ENCODE results near the gene PHPT1.
"Not testable (repeated sequence)": the region's sequence is repeated elsewhere in the genome, so short reads cannot be mapped to it uniquely, and the experiment has no call there.

The PHPT1 gene

DNA sequence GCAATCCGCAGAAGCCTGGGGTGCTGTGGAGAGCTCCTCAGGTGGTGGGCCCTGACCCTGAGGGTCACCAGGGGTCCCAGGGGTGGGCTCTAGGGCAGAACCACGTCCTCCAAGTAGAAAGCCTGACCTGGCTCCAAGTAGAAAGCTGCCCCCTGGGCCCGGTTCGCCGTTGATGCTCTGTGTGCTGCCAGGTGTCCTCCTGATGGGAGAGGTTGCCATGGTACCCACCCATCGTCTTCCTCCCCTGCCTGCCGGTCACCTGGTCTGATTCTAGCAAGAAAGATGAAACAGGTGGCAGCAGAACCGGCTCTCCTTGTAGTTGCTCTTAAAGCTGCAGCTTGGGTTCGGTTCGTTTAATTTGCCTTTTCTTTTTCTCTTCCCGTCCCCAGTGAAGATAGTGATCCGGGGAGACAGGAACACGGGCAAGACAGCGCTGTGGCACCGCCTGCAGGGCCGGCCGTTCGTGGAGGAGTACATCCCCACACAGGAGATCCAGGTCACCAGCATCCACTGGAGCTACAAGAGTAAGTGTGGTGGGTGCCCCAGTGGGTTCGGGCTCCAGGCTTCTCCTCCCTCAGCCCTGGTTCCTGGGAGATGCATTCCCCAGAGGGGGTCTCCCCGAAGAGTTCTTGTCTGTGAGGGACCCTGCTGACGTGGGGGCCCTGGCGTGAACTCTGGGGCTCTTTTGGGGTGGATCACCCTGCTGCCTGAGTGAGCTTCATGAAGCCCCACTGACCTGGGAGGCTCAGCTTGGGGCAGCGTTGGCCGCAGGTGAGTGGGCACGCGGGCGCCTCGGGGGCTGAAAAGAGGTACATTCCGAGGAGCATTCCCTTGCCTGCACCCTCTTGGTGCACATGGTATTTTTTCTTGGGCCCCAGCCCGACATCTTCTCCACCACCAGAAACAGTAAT, 25.8 kb upstream of the PHPT1 start:
- DNase-seq (ENCODE audit: low spot score) = no peak

DNA sequence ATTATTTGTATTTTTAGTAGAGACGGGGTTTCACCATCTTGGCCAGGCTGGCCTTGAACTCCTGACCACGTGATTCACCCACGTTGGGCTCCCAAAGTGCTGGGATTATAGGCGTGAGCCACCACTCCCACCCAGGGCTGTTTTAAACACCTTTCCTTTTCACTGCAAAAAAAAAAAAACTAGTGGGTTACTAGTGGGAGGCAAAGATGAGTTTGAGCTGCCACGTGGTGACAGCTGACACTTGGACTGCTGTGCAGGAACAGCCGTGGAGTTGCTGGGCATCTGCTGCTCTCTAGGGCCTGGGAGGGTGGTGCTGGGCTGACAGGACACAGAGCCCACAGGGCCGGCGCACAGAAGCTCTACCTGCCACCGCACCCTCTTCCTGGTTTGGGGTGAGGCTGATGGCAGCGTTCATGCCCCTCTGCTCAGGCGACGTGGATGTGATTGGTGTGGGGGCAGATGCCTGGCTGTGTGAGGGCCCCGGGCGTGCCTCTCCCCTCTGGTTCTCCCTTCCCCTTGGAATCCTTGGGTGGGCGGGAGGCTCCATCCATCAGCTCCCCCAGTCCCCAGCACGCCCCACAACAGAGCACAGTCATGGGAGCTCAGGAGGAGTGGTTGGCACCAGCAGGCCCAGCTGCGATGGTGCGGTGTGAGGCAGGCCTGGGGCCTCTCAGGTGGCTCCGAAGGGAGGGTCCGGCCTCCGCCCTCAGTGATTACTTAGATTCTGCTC, 24.5 kb upstream of the PHPT1 start:
- no peak for DNase-seq (ENCODE audit: low spot score)

DNA sequence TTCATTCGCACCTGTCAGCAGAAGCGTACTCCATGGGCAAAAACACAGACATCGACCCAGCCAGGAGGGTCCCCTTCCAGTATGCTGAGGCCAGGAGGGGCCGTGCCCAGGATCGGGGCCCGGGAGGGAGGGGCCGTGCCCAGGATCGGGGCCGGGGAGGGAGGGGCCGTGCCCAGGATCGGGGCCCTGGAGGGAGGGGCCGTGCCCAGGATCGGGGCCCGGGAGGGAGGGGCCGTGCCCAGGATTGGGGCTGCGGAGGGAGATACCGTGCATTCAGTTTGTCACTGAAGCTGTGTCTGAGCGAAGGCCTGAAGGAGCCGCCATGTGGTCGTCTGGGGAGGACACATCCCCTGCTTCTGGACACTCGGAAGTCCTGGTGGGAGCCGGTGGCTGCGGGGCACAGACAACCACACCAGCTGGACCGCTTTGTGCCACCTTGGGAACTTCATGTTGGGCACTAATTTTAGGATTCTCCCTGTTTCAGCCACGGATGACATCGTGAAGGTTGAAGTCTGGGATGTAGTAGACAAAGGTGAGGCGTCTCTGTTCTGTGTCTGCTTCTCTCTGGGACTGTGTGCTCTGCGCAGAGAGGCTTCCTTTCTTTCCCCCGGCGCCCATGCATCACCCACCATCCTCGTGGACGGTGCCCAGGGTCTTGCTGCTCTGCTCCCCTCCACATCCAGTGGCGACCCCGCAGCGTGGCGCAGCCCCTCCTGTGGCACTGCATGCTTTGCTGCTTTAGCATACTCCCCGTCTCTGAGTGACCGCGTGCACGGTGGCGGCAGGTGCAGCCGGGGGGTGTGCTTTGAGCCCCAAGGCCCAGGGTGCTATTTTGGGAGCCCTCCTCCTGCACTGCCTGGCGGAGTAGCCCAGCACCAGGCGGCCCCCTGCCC, 23.7 kb upstream of the PHPT1 start:
- no peak for DNase-seq (ENCODE audit: low spot score)

DNA sequence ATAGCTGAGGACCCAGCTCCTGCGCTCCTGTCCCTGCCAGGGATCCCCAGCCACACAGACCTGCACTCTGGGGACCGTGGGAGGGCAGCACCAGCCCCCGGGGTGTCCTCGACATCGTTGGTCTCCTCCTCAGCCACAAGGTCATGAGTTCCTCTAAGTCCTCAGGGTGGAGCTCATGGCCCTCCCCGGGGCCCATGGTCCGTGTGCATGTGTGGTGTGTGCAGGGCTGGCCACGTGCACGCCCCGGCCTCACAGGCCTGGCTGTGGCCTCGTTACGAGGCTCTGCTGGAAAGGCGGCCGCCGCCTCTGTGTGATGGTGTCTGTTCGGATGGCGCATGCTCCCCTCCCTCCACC, 23.0 kb upstream of the PHPT1 start:
- DNase-seq (ENCODE audit: low spot score) = no peak

DNA sequence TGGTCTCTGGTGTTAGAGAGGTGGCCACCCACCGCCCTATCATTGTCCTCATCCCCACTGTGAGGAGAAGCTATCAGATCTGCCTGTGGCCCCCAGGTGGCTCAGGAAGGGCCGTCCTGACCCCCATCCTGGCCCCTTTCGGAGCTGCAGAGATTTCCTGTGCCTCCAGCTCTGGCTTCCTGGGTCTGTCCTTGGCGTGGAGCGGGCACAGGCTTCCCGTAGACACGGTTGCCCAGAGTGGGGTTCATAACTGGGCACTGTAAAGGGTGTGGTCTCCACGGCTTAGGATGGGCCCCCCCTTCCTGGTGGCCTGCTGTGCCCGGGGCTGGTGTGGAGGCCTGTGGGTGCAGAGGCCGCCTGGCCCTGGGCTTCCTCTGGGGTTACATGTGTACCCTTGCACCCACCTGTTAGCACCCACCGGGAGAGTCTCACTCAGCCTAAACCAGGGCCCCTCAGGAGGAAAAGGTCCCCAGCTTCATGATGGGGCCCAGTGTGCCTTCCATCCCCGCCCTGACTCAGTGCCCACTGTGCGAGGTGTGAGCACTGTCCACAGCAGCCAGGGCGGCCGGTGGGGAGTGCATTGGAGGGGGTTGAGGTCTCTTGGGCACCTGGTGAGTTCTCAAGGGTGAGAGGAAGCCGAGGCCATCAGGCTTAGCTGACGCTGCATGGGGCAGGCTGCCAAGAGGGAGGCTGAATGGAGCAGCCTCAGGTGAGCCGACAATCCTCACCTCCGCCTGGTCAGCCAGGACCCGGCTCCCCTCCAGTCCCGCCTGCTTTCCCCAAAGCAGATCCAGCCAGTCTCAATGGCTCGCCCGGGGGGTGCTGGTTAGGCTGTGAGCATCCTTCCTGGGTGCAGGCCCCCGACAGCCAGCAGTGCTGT, 22.3 kb upstream of the PHPT1 start:
- no peak for DNase-seq (ENCODE audit: low spot score)

DNA sequence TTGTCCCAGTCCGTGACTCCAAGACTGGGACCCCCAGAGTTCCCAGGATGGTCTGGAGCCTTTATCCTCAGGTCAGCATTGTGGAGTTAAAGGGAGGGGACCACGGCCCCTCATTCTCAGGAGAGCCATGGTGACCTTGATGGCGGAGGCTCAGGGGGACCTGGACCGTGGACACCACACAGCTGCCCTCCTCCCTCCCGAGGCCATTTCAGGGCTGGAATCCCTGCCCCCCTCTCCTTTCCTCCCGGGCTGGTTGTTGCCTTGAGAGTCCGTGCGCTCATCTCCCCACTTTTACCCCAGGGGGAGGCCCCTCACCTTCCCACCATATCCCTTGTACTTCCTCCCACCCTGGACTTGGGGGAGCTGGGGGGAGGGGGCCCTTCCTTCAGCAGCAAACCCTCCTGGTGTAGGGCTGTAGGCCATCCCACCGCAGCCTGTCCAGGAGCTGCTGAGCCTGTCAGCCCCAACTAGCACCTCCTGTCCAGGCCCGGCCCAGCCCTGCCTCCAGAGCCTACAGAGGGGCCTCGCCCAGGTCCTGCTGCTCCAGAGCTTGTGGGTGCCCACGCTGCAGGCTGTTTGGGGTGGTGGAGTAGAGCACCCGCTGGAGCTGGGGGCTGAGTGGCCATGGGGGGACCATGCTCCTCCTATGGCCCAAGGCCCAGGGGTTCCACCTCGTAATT, 21.3 kb upstream of the PHPT1 start:
- DNase-seq (ENCODE audit: low spot score) = no peak

DNA sequence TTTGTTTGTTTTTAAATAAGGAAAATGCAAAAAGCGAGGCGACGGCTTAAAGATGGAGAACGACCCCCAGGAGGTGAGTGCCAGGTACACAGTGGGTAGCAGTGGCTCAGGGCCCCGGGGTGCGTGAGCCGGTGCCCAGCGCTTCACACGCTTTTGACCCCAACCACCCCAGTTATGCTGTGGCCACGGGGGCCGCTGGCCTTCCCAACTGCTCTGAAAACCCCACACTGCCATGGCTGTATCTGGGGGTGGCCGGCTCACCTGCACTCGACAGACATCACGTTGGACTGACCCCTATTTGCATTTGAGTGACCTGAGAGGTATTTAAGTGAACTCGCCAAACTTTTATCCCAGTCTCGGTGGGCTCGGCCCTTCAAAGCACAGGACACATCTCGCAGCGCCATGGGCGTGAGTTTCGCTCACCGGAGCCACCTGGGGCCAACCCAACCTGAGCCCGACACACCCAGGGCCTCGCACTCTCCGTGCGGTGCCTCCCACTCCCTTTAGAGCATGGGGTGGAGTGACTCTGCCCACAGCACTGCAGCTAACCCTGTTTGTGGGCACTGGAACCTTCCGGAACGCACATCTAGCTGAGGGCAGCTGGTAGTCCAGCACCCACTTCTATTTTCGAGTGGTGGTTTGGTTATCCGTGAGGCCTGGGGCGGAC, 20.6 kb upstream of the PHPT1 start:
- DNase-seq (ENCODE audit: low spot score) = no peak

DNA sequence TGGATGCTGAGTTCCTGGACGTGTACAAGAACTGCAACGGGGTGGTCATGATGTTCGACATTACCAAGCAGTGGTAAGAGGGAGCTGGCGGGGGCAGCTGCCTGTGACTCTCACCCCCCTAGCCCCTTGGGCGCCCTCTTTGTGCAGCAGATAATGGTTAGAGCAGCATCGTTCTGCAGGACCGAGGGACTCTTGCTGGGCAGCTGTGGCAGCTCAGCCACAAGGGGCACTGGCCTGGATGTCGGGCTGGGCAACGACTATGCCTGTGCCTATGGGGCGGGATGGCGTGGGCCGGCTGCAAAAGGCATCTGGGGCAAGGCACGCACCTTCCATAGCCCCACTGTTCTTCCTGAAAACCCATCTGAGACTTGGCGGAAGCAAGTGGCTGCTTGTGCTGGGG, 19.8 kb upstream of the PHPT1 start:
- no peak for DNase-seq (ENCODE audit: low spot score)

DNA sequence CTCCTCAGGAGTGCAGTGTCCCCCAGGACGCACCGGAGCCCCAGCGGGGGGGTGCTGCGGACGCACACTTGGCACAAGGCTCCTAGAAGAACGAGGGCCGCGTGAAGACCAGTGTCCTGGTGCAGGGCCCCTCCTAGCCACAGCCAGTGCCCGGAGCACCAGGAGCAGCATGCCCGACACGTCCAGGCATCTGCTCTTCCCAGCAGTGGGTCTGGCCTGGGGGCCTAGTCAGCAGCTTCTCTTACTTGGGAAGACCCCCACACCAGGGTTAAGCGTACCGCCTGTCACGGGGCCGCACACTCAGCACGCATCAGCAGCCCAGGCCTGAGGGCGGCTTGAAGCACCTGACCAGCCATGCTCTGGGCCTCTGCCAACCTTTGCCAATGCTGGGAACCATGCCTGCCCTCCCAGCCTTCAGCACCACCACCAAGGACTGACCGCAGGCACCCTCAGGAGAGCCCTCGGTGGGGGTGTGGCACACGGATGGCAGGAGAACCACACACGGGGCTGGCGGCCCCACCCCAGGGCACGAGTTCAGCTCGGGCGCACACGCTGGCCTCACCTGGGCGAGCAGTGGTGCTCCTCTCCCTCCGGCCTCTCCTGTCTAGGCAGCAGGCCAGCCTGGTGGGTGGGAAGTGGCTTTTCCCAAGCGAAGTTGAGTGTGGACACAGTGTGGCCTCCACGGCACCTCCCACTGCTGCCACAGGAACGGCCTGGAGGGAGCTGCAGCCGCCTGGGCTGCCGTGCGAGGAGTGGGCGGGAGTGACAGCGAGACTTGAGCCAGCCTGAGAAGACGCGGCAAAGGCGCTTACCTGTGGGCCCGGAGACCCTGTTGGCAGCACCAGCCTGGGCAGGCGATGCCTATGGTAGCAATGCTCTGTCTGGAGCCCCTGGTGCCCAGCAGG, 19.0 kb upstream of the PHPT1 start:
- no peak for DNase-seq (ENCODE audit: low spot score)

DNA sequence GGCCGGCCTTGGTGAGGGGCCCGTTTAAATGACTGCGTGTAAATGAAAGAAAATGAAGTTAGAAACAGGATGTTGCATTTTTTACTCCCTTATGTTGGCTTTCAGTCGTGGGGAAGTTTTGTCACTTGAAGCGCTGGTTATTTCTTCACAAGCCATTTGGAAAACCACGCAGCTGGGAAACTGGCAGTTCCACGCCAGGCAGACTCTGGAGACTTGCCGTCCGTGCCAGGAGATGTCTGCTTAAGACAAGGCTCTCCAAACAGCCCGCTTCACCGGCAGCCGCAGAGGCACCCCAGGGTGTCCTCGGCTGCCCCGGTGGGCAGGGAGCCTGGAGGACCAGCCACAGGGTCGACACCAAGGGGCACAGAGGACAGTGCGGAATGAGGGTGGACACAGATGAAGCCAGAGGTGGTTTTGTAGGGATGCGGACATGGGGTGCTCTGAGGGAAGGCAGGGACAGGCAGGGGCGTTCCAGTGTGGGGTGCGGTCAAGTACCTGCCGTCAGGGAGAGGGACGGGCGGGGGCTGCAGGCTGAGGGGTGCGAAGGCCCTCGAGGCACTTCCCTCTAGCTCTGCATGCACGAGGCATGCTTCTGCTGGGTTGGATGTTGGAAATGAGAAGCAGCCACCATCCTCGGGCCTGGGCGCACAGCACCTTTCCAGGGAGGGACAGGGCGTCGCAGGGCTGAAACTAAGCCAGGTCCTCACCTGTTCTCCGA, 18.0 kb upstream of the PHPT1 start:
- DNase-seq (ENCODE audit: low spot score) = no peak

DNA sequence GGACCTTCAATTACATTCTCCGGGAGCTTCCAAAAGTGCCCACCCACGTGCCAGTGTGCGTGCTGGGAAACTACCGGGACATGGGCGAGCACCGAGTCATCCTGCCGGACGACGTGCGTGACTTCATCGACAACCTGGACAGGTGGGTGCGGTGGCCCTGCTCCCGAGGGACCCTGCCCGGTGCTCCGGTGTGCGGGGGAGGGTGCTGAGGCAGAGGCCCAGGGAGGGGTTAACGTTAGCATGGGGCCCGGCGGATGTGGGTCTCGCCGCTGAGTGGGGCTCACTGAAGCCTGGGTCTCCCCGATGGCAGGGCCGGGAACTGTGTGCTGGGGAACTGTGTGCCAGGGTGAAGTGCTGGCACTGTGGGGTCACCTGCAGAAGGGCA, 17.5 kb upstream of the PHPT1 start:
- DNase-seq (ENCODE audit: low spot score) = no peak

DNA sequence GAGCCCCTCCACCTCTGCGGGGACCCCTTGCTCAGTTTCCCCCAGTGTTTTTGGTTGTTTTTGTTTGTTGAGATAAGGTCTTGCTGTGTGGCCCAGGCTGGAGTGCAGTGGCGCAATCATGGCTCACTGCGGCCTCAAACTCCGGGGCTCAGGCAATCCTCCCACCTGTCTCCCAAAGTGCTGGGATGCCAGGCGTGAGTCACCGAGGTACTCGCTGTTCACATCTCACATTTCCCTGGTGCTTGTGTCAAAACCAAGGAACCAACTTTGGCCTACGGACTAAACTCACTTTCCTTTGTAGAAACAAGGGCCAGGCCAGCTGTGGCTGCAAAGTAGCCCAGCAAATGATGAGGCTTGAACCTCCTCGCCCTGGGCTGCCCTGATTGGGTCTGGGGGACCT, 16.6 kb upstream of the PHPT1 start:
- no peak for DNase-seq (ENCODE audit: low spot score)

DNA sequence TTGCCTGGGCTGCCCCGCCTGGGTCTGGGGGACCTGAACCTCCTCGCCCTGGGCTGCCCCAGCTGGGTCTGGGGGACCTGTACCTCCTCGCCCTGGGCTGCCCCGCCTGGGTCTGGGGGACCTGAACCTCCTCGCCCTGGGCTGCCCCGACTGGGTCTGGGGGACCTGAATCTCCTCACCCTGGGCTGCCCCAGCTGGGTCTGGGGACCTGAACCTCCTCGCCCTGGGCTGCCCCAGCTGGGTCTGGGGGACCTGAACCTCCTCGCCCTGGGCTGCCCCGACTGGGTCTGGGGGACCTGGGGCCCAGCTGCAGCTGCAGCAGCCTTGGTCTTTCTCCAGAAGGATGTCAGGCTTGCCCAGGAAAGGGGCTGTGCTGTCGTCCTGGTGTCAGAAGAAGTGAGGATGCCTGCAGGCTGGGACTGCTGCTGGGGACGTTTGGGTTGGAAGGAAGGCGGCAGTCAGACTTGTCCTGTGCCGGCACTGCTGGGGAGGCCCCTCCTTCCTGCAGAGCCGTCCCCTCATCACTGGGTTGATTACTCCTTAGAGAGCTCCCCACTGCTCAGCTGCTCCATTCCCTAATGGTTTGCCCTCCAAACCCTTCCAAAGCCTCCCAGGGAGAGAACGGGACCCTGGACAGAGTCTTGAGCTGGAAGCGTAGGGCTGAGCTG, 15.7 kb upstream of the PHPT1 start:
- not testable (repeated sequence) for DNase-seq (ENCODE audit: low spot score)

DNA sequence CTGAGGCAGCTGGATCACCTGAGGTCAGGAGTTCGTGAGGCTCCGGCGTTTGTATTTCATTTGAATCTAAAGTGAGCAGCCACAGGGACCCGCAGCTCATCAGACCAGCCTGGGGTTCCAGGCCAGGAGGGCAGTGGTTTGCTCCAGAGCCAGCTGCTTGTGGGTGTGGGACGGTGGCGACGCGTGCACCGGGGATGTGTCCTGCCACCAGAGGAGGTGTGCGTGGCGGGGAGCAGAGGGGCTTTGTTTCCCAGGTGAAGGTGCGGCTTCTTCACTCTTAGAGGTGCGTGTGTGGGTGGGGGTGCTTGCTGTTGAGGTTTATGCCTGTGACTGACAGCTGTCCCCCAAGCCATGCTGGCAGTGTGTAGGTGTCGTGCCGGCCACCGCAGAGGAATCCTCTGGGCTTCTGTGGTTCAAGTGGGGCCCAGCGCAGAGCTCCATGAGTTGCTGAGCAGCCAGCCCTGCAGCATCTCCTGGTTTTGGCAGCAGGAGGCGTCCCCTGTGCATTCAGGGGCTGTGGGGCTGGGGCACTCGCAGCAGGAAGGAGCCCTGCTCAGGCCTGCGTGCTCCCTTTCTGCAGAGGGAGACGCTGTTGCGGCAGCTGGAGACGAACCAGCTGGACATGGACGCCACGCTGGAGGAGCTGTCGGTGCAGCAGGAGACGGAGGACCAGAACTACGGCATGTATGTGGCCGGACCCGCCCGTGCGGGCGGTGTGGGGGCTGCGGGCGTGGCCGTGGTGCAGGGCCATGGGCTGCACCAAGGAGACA, 13.9 kb upstream of the PHPT1 start:
- no peak for DNase-seq (ENCODE audit: low spot score)

DNA sequence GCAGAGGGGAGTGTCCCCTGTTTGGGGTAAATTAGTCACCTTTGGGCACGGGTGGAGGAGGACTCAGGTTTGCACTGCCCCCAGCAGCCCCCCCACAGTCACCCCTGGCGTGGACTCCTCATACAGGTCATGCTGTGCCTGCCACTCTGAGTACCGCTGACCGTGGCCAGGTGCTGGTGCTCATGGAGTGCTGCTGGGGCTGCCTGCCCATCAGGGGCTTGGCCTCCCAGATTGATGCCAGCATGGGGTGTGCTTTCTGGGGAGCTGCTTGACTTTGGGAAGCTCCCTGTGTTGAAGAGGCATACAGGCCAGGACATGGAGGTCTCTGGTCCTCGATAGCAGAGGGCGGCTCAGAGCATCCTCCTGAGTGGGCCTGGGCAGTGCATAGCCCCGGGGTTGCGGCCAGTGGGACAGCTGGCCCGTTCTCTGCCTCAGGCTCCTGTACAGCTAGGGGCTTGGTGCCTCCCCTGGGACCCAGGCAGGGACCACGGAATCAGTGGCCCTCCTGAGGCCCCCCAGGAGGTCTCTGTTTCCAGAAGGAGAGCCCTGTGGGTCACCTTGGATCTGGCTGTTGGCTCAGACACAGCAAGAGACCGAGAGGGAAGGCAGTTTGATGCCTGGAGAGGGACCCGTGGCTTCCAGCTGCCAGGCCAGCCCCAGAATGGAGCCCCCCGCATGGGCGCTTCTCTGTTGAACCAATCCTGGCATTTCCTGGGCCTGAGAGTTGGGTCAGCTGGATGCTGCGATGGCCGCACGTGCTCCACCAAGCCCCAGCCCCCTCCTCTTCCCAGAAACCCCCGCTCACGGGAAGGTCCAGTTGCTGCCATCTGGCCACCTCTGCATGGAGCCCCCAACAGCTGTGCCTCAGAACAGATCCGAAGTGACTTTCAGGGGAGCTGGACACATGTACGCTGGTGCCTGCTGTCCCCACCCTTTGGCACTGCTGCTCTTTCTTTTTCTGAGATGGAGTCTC, 13.0 kb upstream of the PHPT1 start:
- DNase-seq (ENCODE audit: low spot score) = no peak

All from LoVo (cell line).